Measurements from ENCODE around the gene SART3. TPM values are rescaled to one million over a fixed set of nuclear protein-coding genes. Genes with fewer than 3 reads are reported as not detected.
"Not testable (repeated sequence)": the region's sequence is repeated elsewhere in the genome, so short reads cannot be mapped to it uniquely, and the experiment has no call there.

Gene SART3
- total and polyA plus RNA-seq, 4 donors, result 5.9 to 37.1 (median 23.5) TPM

DNA sequence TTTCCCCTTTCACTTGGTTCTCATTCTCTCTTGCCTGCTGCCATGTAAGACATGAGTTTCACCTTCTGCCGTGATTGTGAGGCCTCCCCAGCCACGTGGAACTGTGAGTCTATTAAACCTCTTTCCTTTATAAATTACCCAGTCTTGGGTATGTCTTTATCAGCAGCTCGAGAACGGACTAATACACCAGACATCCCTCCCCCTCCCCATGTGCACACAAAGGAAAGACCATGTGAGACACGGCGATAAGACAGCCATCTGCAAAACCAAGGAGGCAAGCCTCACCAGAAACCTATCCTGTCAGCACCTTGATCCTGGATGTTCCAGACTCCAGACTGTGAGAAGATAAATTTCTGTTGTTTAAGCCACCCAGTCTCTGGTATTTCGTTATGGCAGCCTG is 75.6 kb downstream of the SART3 start:
- not testable (repeated sequence) for H3K4me1 ChIP-seq (ENCODE audit: control insufficient read depth in 4 of 4, insufficient read depth in 4 of 4, low read length in 3 of 4); H3K27me3 ChIP-seq (ENCODE audit: control insufficient read depth in 4 of 4, insufficient read depth in 4 of 4, low read length in 3 of 4); H3K36me3 ChIP-seq (ENCODE audit: control insufficient read depth in 4 of 4, insufficient read depth in 3 of 4, low read depth in 1 of 4, low read length in 3 of 4); DNase-seq (ENCODE audit: low spot score); H3K9me3 ChIP-seq (ENCODE audit: control insufficient read depth in 4 of 4, low read length in 3 of 4); H3K27ac ChIP-seq (ENCODE audit: low read depth in 1 of 2, low read length in 2 of 2); H3K9ac ChIP-seq (ENCODE audit: low read depth in 1 of 2, low read length in 2 of 2); H3K4me3 ChIP-seq (ENCODE audit: low read depth in 1 of 3, low read length in 3 of 3)
- 59% methylated on average over 7 of the region's 7 CpGs for WGBS

DNA sequence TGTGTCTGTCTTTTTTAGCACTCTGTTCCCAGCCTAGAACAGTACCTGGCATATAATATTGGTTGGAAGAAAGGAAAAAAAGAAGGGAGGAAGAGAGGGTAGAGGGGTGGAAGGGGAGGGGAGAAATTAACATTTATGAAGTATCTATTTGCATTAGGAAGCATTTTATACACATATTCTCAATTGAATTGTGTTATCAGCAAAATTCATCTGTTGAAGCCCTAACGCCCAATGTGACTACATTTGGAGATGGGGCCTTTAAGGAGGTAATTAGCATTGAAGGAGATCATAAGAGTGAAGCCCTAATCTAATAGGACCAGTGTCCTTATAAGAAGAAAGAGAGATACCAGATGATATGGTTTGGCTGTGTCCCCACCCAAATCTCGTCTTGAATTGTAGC is 76.1 kb downstream of the SART3 start:
- Histone ChIP-seq H3K4me3 (ENCODE audit: low read depth in 1 of 3, low read length in 3 of 3) (no peak overlapping the region), H3K9me3 (ENCODE audit: control insufficient read depth in 4 of 4, low read length in 3 of 4) (no peaks in the 10 kb centered on the region), H3K9ac (ENCODE audit: low read depth in 1 of 2, low read length in 2 of 2) (no peak overlapping the region), H3K36me3 (ENCODE audit: control insufficient read depth in 4 of 4, insufficient read depth in 3 of 4, low read depth in 1 of 4, low read length in 3 of 4) (no peaks in the 10 kb centered on the region), H3K27me3 (ENCODE audit: control insufficient read depth in 4 of 4, insufficient read depth in 4 of 4, low read length in 3 of 4) (peaks cover 0 to 6% (median 0%) of the 10 kb centered on the region in 4 donors), H3K4me1 (ENCODE audit: control insufficient read depth in 4 of 4, insufficient read depth in 4 of 4, low read length in 3 of 4) (no peaks in the 10 kb centered on the region), H3K27ac (ENCODE audit: low read depth in 1 of 2, low read length in 2 of 2) (no peak overlapping the region)
- no peak for DNase-seq (ENCODE audit: low spot score)
- TF ChIP-seq TAF1 (conservative IDR thresholded peaks at IDR 0.05), result no peak
- TF ChIP-seq FOXA2 (IDR thresholded peaks at IDR 0.05), result no peak
- no peak for TF ChIP-seq HNF4A (conservative IDR thresholded peaks at IDR 0.05)
- TF ChIP-seq RXRA (IDR thresholded peaks at IDR 0.05), result no peak
- TF ChIP-seq YY1 (IDR thresholded peaks at IDR 0.05), result no peak
- TF ChIP-seq, protein P1, sequence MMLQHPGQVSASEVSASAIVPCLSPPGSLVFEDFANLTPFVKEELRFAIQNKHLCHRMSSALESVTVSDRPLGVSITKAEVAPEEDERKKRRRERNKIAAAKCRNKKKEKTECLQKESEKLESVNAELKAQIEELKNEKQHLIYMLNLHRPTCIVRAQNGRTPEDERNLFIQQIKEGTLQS (IDR thresholded peaks at IDR 0.05), result no peak
- TF ChIP-seq, protein P2, sequence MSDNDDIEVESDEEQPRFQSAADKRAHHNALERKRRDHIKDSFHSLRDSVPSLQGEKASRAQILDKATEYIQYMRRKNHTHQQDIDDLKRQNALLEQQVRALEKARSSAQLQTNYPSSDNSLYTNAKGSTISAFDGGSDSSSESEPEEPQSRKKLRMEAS (IDR thresholded peaks at IDR 0.05), result no peak
- TF ChIP-seq FOXA1 (IDR thresholded peaks at IDR 0.05), result no peak
- TF ChIP-seq GABPA (IDR thresholded peaks at IDR 0.05 in 1 of 2, conservative IDR thresholded peaks at IDR 0.05 in 1 of 2), result no peak
- TF ChIP-seq RAD21 (IDR thresholded peaks at IDR 0.05), result no peak
- no peak for TF ChIP-seq EGR1 (IDR thresholded peaks at IDR 0.05; ENCODE audit: low read depth in 2 of 2)
- TF ChIP-seq JUND (IDR thresholded peaks at IDR 0.05), result no peak
- TF ChIP-seq, protein P3, sequence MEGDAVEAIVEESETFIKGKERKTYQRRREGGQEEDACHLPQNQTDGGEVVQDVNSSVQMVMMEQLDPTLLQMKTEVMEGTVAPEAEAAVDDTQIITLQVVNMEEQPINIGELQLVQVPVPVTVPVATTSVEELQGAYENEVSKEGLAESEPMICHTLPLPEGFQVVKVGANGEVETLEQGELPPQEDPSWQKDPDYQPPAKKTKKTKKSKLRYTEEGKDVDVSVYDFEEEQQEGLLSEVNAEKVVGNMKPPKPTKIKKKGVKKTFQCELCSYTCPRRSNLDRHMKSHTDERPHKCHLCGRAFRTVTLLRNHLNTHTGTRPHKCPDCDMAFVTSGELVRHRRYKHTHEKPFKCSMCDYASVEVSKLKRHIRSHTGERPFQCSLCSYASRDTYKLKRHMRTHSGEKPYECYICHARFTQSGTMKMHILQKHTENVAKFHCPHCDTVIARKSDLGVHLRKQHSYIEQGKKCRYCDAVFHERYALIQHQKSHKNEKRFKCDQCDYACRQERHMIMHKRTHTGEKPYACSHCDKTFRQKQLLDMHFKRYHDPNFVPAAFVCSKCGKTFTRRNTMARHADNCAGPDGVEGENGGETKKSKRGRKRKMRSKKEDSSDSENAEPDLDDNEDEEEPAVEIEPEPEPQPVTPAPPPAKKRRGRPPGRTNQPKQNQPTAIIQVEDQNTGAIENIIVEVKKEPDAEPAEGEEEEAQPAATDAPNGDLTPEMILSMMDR (IDR thresholded peaks at IDR 0.05; ENCODE audit: low read depth, low read length, missing input control), result no peak
- TF ChIP-seq, protein P4, sequence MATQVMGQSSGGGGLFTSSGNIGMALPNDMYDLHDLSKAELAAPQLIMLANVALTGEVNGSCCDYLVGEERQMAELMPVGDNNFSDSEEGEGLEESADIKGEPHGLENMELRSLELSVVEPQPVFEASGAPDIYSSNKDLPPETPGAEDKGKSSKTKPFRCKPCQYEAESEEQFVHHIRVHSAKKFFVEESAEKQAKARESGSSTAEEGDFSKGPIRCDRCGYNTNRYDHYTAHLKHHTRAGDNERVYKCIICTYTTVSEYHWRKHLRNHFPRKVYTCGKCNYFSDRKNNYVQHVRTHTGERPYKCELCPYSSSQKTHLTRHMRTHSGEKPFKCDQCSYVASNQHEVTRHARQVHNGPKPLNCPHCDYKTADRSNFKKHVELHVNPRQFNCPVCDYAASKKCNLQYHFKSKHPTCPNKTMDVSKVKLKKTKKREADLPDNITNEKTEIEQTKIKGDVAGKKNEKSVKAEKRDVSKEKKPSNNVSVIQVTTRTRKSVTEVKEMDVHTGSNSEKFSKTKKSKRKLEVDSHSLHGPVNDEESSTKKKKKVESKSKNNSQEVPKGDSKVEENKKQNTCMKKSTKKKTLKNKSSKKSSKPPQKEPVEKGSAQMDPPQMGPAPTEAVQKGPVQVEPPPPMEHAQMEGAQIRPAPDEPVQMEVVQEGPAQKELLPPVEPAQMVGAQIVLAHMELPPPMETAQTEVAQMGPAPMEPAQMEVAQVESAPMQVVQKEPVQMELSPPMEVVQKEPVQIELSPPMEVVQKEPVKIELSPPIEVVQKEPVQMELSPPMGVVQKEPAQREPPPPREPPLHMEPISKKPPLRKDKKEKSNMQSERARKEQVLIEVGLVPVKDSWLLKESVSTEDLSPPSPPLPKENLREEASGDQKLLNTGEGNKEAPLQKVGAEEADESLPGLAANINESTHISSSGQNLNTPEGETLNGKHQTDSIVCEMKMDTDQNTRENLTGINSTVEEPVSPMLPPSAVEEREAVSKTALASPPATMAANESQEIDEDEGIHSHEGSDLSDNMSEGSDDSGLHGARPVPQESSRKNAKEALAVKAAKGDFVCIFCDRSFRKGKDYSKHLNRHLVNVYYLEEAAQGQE (IDR thresholded peaks at IDR 0.05), result no peak
- TF ChIP-seq NR2F2 (IDR thresholded peaks at IDR 0.05), result no peak
- no peak for TF ChIP-seq HNF4G (IDR thresholded peaks at IDR 0.05)
- TF ChIP-seq, protein P5, sequence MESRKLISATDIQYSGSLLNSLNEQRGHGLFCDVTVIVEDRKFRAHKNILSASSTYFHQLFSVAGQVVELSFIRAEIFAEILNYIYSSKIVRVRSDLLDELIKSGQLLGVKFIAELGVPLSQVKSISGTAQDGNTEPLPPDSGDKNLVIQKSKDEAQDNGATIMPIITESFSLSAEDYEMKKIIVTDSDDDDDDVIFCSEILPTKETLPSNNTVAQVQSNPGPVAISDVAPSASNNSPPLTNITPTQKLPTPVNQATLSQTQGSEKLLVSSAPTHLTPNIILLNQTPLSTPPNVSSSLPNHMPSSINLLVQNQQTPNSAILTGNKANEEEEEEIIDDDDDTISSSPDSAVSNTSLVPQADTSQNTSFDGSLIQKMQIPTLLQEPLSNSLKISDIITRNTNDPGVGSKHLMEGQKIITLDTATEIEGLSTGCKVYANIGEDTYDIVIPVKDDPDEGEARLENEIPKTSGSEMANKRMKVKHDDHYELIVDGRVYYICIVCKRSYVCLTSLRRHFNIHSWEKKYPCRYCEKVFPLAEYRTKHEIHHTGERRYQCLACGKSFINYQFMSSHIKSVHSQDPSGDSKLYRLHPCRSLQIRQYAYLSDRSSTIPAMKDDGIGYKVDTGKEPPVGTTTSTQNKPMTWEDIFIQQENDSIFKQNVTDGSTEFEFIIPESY (IDR thresholded peaks at IDR 0.05), result no peak
- no peak for TF ChIP-seq SP1 (IDR thresholded peaks at IDR 0.05)
- WGBS, result 44% methylated on average over 2 of the region's 2 CpGs

Measured in liver (tissue), 9 donors.